Upper lobe of right lung (tissue), 1 donor: ENCODE data around the gene SHC1. TPM values are rescaled to one million over a fixed set of nuclear protein-coding genes. Genes with fewer than 3 reads are reported as not detected.
A peak's percentile ranks its signal among the peaks of the same experiment; 100 is the strongest.
"Not testable (repeated sequence)": the region's sequence is repeated elsewhere in the genome, so short reads cannot be mapped to it uniquely, and the experiment has no call there.

ENCODE experiments used
- ATAC-seq: fragments of 200-7000 bp; cut with Tn5 transposase; one replicate; pipeline ENCODE4 v1.9.1; 2020; ENCODE audit warnings: mild to moderate bottlenecking, moderate library complexity
- DNase-seq: peaks from one replicate; pipeline ENCODE4 v3.0.0-alpha.2; 2020
- H3K27ac ChIP-seq: fragments of 200-600 bp; one replicate; pipeline ENCODE4 v1.8.0; 2022
- H3K27me3 ChIP-seq: fragments of 200-600 bp; one replicate; pipeline ENCODE4 v1.8.0; 2022; ENCODE audit warnings: mild to moderate bottlenecking
- H3K36me3 ChIP-seq: fragments of 200-600 bp; one replicate; pipeline ENCODE4 v1.8.0; 2022
- H3K4me1 ChIP-seq: fragments of 200-600 bp; one replicate; pipeline ENCODE4 v1.8.0; 2022
- H3K4me3 ChIP-seq: fragments of 200-600 bp; one replicate; pipeline ENCODE4 v1.8.0; 2022; ENCODE audit warnings: mild to moderate bottlenecking
- H3K9me3 ChIP-seq: fragments of 200-600 bp; one replicate; pipeline ENCODE4 v1.8.0; 2022
- CTCF ChIP-seq: fragments of 200-600 bp; IDR thresholded peaks from one replicate; pipeline ENCODE4 v1.8.0; 2022; ENCODE audit warnings: antibody characterized with exemption
- intact Hi-C: fragments of 100-400 bp; cut with DNase I; formaldehyde crosslinking; loops from one replicate; pipeline ENCODE4 v1.11.0; 2022
- total RNA-seq: library from RNA; stranded (reverse); fragmentation: NEBNext Ultra II Directional; extraction: Animal tissue kit (Norgen Biotek cat#: 25700); gene quantifications from one replicate; pipeline ENCODE4 v1.2.1, GENCODE V29; 2021
- donor health status: DM: no; HTN: yes; CAD: no; lungs with severe emphysema.

Gene SHC1
- total RNA-seq, 1 donor from 2014 or later = 120 TPM

GRCh38 chr1:154988058-154988954, 17.8 kb upstream of the SHC1 start:
- no peaks in the 10 kb centered on the region for H3K9me3 ChIP-seq
- H3K36me3 ChIP-seq = peaks cover 35% of the 10 kb centered on the region
- H3K27ac ChIP-seq = no peak overlapping the region
- H3K4me3 ChIP-seq = no peak overlapping the region
- peaks cover 11% of the 10 kb centered on the region for H3K4me1 ChIP-seq
- TF ChIP-seq CTCF = no peak
- no peaks in the 10 kb centered on the region for H3K27me3 ChIP-seq
- no peak for DNase-seq
- intact Hi-C loops = no loop called here
- no peak for ATAC-seq

GRCh38 chr1:154987326-154987725, 16.8 kb upstream of the SHC1 start:
- Histone ChIP-seq H3K27ac (no peak overlapping the region), H3K4me3 (no peak overlapping the region), H3K4me1 (peaks cover 16% of the 10 kb centered on the region), H3K27me3 (no peaks in the 10 kb centered on the region), H3K9me3 (no peaks in the 10 kb centered on the region), H3K36me3 (peaks cover 35% of the 10 kb centered on the region)
- intact Hi-C loops = no loop called here
- DNase-seq (peak; percentile 20), ATAC-seq (no peak)
- no peak for TF ChIP-seq CTCF

- DNase-seq, H3K27me3 ChIP-seq, ATAC-seq, H3K9me3 ChIP-seq, H3K27ac ChIP-seq, H3K4me3 ChIP-seq, intact Hi-C loops: not testable (repeated sequence)
- H3K4me1 ChIP-seq = peaks cover 16% of the 10 kb centered on the region
- peaks cover 35% of the 10 kb centered on the region for H3K36me3 ChIP-seq
Observed at GRCh38 chr1:154986736-154987135, 16.2 kb upstream of the SHC1 start.

- no peak for ATAC-seq
- Histone ChIP-seq H3K4me1 (peaks cover 16% of the 10 kb centered on the region), H3K27me3 (no peaks in the 10 kb centered on the region), H3K27ac (peak overlapping the region; percentile 55), H3K4me3 (peak overlapping the region; percentile 92), H3K9me3 (no peaks in the 10 kb centered on the region), H3K36me3 (peaks cover 8% of the 10 kb centered on the region)
- no peak for TF ChIP-seq CTCF
- intact Hi-C loops = no loop called here
- peak; percentile 58 for DNase-seq
Observed at GRCh38 chr1:154983776-154984466, 13.4 kb upstream of the SHC1 start.

- TF ChIP-seq CTCF = no peak
Observed at GRCh38 chr1:154982897-154983648, 12.5 kb upstream of the SHC1 start, which contains the start of gene FLAD1. FLAD1 (plus strand) TSS chr1:154983344; CDS start chr1:154983695, 351 bp downstream.

More at GRCh38 chr1:154982897-154983648, 12.5 kb upstream of the SHC1 start, which contains the start of gene FLAD1:
- Histone ChIP-seq H3K27ac (peak within 1 kb of the TSS; percentile 55), H3K36me3 (peaks cover 6% of the 10 kb centered on the region), H3K4me1 (peaks cover 16% of the 10 kb centered on the region), H3K27me3 (no peaks in the 10 kb centered on the region), H3K9me3 (no peaks in the 10 kb centered on the region), H3K4me3 (peak within 1 kb of the TSS; percentile 92)
- intact Hi-C loops = no loop called here
- DNase-seq = peak; percentile 96
- ATAC-seq = peak; percentile 100
